GM21717 (cell line): ENCODE measurements around the gene RAPGEF4.
"Not testable (repeated sequence)": the region's sequence is repeated elsewhere in the genome, so short reads cannot be mapped to it uniquely, and the experiment has no call there.

Source experiments
- ATAC-seq: cut with Tn5 transposase; IDR thresholded peaks from one replicate; pipeline ENCODE4 v1.9.1; 2021; ENCODE audit warnings: mild to moderate bottlenecking, moderate library complexity; ENCODE audit not compliant: unreplicated experiment

The RAPGEF4 gene

DNA sequence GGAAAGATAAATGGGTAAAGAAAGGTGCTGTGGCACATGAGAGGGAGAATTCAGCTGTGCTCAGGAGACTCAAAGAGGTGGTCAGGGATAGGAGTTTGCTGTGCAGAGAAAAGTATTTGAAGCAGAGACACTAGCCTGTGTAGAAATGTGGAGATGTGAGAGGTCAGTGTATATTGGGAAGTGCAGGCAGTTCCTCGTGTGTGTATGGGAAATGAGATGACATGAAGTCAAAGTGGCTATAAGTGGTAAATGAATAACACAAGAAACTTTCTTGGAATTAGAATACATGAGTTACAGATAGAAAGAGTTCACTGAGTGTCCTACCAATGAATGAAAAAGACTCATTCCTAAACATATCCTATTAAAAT lies 351.6 kb downstream of the RAPGEF4 start:
- no peak for ATAC-seq

DNA sequence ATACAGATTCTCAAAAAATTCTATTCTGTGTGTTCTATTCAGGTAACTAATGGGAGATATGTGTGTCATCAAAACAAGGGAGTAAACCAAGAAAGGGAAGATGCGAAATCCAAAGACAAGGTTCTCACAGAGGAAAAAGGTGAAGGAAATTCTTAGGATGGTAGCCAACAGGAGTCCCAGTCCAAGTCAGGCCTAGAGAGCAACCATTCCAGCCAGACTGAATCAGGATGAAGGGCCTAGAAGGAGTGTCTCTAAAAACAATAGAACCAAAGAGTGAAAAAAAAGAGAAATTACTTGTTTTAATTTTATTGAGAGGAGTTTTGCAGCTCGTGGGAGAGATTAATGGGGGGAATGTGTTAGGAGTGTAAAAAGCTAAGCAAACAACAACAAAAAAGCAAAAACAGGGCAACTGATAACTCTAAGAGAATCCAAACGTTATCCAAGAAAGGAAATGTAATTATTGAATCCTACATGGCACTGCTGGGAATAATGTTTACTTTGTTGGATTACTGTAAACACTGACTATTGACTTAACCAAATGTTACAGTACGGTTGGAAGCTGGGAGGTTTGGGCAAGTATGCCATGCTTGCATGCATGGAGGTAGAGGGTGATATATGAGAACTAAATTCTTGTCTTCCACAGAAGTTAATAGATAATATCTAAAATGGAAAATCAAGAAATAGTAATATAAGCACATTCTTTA lies 352.3 kb downstream of the RAPGEF4 start:
- ATAC-seq: no peak

DNA sequence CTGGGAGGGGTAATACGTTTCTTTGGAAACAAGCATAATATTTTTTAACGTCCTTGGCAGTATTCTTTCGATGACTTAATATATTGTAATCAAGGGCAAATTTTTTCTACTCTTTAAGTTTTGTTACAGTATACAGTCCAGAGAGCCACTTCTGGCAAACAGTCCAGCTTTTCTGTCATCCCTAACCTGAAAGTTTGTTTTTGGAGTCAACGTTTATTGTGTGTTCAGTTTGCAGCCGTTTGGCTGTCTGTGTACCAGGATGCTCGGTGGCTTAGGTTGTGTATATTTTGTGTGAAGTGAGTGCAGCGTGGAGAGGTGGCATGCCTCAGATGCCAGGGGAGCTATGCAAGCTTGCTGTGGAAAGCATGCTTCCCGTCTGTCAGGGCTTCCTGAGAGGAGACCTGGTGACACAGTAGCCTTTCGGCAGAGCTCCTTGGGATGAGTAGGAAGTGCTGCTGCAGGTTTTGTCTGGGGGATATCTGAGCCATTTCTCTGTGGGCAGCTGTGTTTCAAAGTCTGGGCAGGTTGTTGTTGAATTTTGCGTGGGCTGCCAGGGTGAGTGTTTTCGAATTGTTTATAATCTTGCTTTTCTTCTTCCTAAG lies 354.7 kb downstream of the RAPGEF4 start:
- ATAC-seq: no peak

DNA sequence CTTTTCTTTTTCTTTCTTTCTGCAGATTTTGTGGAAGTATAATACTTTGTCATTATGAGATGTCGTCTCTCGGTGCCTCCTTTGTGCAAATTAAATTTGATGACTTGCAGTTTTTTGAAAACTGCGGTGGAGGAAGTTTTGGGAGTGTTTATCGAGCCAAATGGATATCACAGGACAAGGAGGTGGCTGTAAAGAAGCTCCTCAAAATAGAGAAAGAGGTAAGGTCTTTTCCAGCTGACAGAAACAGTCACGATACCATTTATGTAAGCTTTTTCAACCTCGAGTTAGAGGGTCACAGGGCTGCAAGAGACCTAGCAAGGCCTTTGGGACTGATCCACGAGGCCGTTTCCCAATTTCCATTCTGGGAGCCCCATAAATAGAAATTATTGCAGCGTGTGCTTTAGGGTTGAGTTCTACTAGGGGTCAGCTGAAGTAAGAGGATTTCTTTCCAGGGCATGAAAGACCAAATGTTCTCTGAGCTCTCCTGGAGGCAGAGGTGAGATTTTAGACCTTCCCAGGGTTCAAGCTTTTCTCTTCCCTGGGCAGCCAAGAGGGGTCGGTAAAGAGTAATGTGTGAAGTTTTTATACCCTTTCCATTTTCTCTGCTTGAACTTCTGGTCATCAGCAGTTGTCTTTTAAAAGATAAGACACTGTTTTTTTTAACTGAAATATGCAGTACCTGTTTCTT lies 355.5 kb downstream of the RAPGEF4 start:
- no peak for ATAC-seq

DNA sequence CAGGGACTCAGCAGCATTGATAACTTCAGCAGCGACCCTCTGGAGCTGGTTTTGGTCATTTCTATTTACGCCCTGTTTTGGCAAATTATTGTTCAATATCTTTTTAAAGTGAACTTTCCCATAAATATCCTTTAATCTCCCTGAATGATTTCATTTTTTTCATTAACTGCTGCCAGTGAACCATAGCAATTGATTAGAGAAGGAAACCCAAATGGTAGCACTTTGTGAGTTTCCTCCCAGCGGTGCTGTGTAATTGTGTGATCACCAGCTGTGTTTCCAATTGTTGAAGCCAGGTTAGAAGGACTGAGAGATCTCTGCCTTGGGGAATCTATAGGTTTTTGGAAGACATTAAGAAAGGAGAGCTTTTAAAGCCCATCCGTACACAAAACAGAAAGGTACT lies 356.3 kb downstream of the RAPGEF4 start:
- ATAC-seq: no peak

GRCh38 chr2:173092844-173093402 lies 357.3 kb downstream of the RAPGEF4 start:
- no peak for ATAC-seq

DNA sequence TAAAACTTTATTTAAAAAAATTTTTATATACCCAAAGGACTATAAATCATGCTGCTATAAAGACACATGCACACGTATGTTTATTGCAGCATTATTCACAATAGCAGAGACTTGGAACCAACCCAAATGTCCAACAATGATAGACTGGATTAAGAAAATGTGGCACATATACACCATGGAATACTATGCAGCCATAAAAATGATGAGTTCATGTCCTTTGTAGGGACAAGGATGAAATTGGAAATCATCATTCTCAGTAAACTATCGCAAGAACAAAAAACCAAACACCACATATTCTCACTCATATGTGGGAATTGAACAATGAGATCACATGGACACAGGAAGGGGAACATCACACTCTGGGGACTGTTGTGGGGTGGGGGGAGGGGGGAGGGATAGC lies 358.0 kb downstream of the RAPGEF4 start:
- ATAC-seq: not testable (repeated sequence)

- no peak for ATAC-seq
These were observed 359.1 kb downstream of the RAPGEF4 start for GRCh38 chr2:173094731-173095130.

GRCh38 chr2:173095356-173095755 lies 359.7 kb downstream of the RAPGEF4 start:
- no peak for ATAC-seq

- ATAC-seq: no peak
These were observed 363.6 kb downstream of the RAPGEF4 start for GRCh38 chr2:173099271-173099670.

DNA sequence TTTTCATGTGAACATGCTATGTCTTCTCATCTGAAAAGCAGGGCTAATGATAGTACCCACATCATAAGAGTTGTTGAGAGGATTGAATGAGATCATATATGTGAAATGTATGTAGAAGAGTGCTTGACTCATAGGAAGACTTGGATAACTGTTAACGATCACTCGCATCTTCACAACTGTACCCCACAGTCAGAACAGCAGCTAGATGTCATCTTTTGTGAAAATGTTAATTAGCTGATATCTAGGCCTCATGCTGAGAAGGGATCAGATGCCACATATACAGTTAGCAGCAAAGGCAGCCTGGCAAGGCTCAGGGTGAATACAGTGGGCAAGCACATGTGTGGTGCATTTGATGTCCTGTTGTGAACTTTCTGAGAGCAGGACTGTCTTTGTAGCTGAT lies 364.2 kb downstream of the RAPGEF4 start:
- ATAC-seq: no peak

DNA sequence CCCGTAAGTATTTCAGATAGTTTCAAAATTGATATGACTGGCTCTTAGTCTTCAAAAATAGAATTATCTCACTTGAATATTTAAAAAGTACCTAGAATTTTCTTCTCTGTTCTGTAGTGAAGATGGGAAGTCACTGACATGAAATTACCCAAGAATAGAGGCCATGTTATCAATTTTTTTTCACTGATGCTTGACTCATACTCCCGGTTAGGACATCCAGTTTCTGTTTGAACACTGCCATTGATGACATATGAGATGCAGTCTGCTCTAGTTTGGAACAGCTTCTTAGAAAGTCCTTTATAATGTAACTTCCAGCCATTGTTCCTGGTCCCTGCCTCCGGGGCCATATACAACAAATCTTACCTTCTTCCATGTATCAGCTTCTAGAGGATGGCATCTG lies 366.0 kb downstream of the RAPGEF4 start:
- ATAC-seq: peak; percentile 68
